ENCODE data around the gene ADAD2. TPM values are rescaled to one million over a fixed set of nuclear protein-coding genes. Genes with fewer than 3 reads are reported as not detected.

Gene ADAD2
- total RNA-seq, 2 experiments from 2014 or later: not detected

GRCh38 chr16:84207251-84207650 is 16.3 kb downstream of the ADAD2 start:
- H3K9me3 ChIP-seq (ENCODE audit: low read length): no peaks in the 10 kb centered on the region
- ChIA-PET POLR2A (no interaction called here), CTCF (ENCODE audit: unreplicated experiment) (no interaction called here)
- no TSS peak for BruUV-seq (replicated peaks)
- no peaks in the 10 kb centered on the region for H3K9me2 ChIP-seq (ENCODE audit: insufficient read depth, low read length)
- no peaks in the 10 kb centered on the region for H3K4me1 ChIP-seq (ENCODE audit: insufficient read depth, low read length, poor library complexity, severe bottlenecking)
- intact Hi-C loops (cut with micrococcal nuclease; ENCODE audit: unreplicated experiment): no loop called here
- H4K20me1 ChIP-seq (ENCODE audit: insufficient read depth, low read length): no peaks in the 10 kb centered on the region
- no peak for DNase-seq (ENCODE audit: low spot score)
- TF ChIP-seq EZH2phosphoT487 (IDR thresholded peaks at IDR 0.05; ENCODE audit: borderline replicate concordance, low read depth, low read length) (no peak), CTCF (conservative IDR thresholded peaks at IDR 0.05; ENCODE audit: low read length) (no peak)
- H3K4me3 ChIP-seq (ENCODE audit: low read depth, low read length, poor library complexity, severe bottlenecking): no peak overlapping the region
- no peak overlapping the region for H3K4me2 ChIP-seq (ENCODE audit: low read length)
- H3K79me2 ChIP-seq (ENCODE audit: insufficient read depth, low read depth, low read length): no peaks in the 10 kb centered on the region
- no peak overlapping the region for H2AFZ ChIP-seq (ENCODE audit: low read length)
- H3K27ac ChIP-seq (ENCODE audit: low read depth, low read length, poor library complexity, severe bottlenecking): no peak overlapping the region
- H3K36me3 ChIP-seq (ENCODE audit: insufficient read depth, low read length): no peaks in the 10 kb centered on the region

GRCh38 chr16:84207879-84208278 is 16.9 kb downstream of the ADAD2 start:
- CTCF ChIA-PET (ENCODE audit: unreplicated experiment): no interaction called here

GRCh38 chr16:84209989-84210388 is 19.0 kb downstream of the ADAD2 start:
- H3K9me2 ChIP-seq (ENCODE audit: insufficient read depth, low read length): no peaks in the 10 kb centered on the region
- H3K4me2 ChIP-seq (ENCODE audit: low read length): no peak overlapping the region
- no peaks in the 10 kb centered on the region for H3K9me3 ChIP-seq (ENCODE audit: low read length)
- DNase-seq (ENCODE audit: low spot score): peak; percentile 10
- H4K20me1 ChIP-seq (ENCODE audit: insufficient read depth, low read length): no peaks in the 10 kb centered on the region
- no peaks in the 10 kb centered on the region for H3K4me1 ChIP-seq (ENCODE audit: insufficient read depth, low read length, poor library complexity, severe bottlenecking)
- no peak overlapping the region for H3K27ac ChIP-seq (ENCODE audit: low read depth, low read length, poor library complexity, severe bottlenecking)
- TF ChIP-seq CTCF (conservative IDR thresholded peaks at IDR 0.05; ENCODE audit: low read length) (peak; percentile 69), EZH2phosphoT487 (IDR thresholded peaks at IDR 0.05; ENCODE audit: borderline replicate concordance, low read depth, low read length) (no peak)
- no peak overlapping the region for H2AFZ ChIP-seq (ENCODE audit: low read length)
- no peaks in the 10 kb centered on the region for H3K79me2 ChIP-seq (ENCODE audit: insufficient read depth, low read depth, low read length)
- no TSS peak for BruUV-seq (replicated peaks)
- no peaks in the 10 kb centered on the region for H3K36me3 ChIP-seq (ENCODE audit: insufficient read depth, low read length)
- H3K4me3 ChIP-seq (ENCODE audit: low read depth, low read length, poor library complexity, severe bottlenecking): no peak overlapping the region
- ChIA-PET POLR2A (interaction anchor here (0.6 kb wide), 1 partner anchor 266 kb away, joined by 4 read pairs; no protein-coding TSS in a partner anchor), CTCF (ENCODE audit: unreplicated experiment) (no interaction called here)
- intact Hi-C loops (cut with micrococcal nuclease; ENCODE audit: unreplicated experiment): no loop called here

More at GRCh38 chr16:84207879-84208278, 16.9 kb downstream of the ADAD2 start:
- Histone ChIP-seq H3K27ac (ENCODE audit: low read depth, low read length, poor library complexity, severe bottlenecking) (no peak overlapping the region), H2AFZ (ENCODE audit: low read length) (no peak overlapping the region), H3K36me3 (ENCODE audit: insufficient read depth, low read length) (no peaks in the 10 kb centered on the region), H3K4me1 (ENCODE audit: insufficient read depth, low read length, poor library complexity, severe bottlenecking) (no peaks in the 10 kb centered on the region), H3K4me2 (ENCODE audit: low read length) (no peak overlapping the region), H3K9me2 (ENCODE audit: insufficient read depth, low read length) (no peaks in the 10 kb centered on the region), H3K79me2 (ENCODE audit: insufficient read depth, low read depth, low read length) (no peaks in the 10 kb centered on the region), H3K9me3 (ENCODE audit: low read length) (no peaks in the 10 kb centered on the region), H3K4me3 (ENCODE audit: low read depth, low read length, poor library complexity, severe bottlenecking) (no peak overlapping the region), H4K20me1 (ENCODE audit: insufficient read depth, low read length) (no peaks in the 10 kb centered on the region)
- TF ChIP-seq CTCF (conservative IDR thresholded peaks at IDR 0.05; ENCODE audit: low read length) (no peak), EZH2phosphoT487 (IDR thresholded peaks at IDR 0.05; ENCODE audit: borderline replicate concordance, low read depth, low read length) (no peak)
- DNase-seq (ENCODE audit: low spot score): no peak
- POLR2A ChIA-PET: no interaction called here
- BruUV-seq (replicated peaks): no TSS peak
- intact Hi-C loops (cut with micrococcal nuclease; ENCODE audit: unreplicated experiment): no loop called here
